Ectodermal cell (in vitro differentiated cells): ENCODE measurements around the gene LIPN. TPM values are rescaled to one million over a fixed set of nuclear protein-coding genes. Genes with fewer than 3 reads are reported as not detected.
"Not testable (repeated sequence)": the region's sequence is repeated elsewhere in the genome, so short reads cannot be mapped to it uniquely, and the experiment has no call there.

Experiments
- H3K27ac ChIP-seq: 2 replicates; pipeline ENCODE4 v1.7.0; 2013; ENCODE audit warnings: mild to moderate bottlenecking, low read depth, low read length; ENCODE audit not compliant: insufficient read depth, poor library complexity, severe bottlenecking
- H3K27me3 ChIP-seq: 2 replicates; pipeline ENCODE4 v1.7.0; 2013; ENCODE audit warnings: mild to moderate bottlenecking, low read length; ENCODE audit not compliant: insufficient read depth, control insufficient read depth, poor library complexity, severe bottlenecking
- H3K36me3 ChIP-seq: one replicate; pipeline ENCODE4 v1.7.0; 2013; ENCODE audit warnings: low read length; ENCODE audit not compliant: control insufficient read depth, insufficient read depth
- H3K4me1 ChIP-seq: one replicate; pipeline ENCODE4 v1.7.0; 2013; ENCODE audit warnings: low read length; ENCODE audit not compliant: control insufficient read depth, insufficient read depth
- H3K4me3 ChIP-seq: 2 replicates; pipeline ENCODE4 v1.7.0; 2013; ENCODE audit warnings: low read depth, low read length, control low read depth; ENCODE audit not compliant: insufficient read depth
- H3K9me3 ChIP-seq: 2 replicates; pipeline ENCODE4 v1.7.0; 2013; ENCODE audit warnings: mild to moderate bottlenecking, low read length, moderate library complexity; ENCODE audit not compliant: control insufficient read depth
- WGBS, 2 experiments: methylation state at CpG; one replicate each; pipeline ENCODE4 v1.1.7; 2013; ENCODE audit warnings: missing lambda C conversion rate in 2 of 2; 5-methylcytosine and 5-hydroxymethylcytosine counted together
- polyA plus RNA-seq, 4 experiments: library from polyadenylated mRNA; stranded (reverse); fragments of 50-300 nt; gene quantifications; one replicate each; pipeline ENCODE4 v1.2.3, GENCODE V29; 2013

LIPN gene, protein sequence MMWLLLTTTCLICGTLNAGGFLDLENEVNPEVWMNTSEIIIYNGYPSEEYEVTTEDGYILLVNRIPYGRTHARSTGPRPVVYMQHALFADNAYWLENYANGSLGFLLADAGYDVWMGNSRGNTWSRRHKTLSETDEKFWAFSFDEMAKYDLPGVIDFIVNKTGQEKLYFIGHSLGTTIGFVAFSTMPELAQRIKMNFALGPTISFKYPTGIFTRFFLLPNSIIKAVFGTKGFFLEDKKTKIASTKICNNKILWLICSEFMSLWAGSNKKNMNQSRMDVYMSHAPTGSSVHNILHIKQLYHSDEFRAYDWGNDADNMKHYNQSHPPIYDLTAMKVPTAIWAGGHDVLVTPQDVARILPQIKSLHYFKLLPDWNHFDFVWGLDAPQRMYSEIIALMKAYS
- not detected for polyA plus RNA-seq (2013, experiment 1 of 4)
- not detected for polyA plus RNA-seq (2013, experiment 2 of 4)
- polyA plus RNA-seq (2013, experiment 3 of 4), result not detected
- polyA plus RNA-seq (2013, experiment 4 of 4), result not detected

DNA sequence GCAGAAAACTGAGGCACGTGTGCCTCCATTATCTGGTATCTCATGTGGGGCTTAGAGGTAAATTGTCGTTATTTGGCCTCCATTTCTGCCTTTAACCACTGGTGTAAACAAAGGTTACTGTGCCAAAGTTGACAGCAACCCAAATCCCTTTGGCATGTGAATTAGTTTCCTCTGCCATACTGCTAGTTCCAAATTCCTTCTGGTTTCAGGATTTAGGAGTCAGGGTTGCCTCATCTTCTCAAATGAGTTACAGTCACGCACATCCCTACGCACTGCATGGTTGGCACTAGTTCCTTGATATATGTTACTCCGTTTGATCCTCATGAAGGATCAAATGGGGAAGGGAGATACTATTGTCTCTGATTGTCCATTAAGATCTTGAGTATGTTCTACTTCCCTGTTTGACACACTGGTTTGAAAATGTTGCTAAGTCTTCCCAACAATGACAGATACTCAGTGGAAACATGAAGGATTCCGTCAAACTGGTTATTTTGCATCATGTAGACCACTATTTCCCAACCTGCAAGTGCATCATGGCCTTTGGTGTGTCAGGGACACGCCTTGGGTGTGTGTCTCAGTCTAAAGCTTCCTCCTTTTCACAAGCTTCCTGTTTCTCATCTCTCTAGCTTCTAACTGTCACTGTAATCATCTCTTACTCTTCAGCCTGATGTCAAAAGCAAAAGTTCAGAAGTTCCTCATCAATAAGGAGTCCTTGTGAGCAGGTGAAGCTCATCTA, at the start of gene LIPN:
Gene LIPN, plus strand, starts transcription at position 655 of the 736 bp plus-strand sequence. CDS start 1,386 bp downstream, outside the sequence.
- no peaks in the 10 kb centered on the region for H3K4me1 ChIP-seq
- no peak within 1 kb of the TSS for H3K4me3 ChIP-seq
- H3K27me3 ChIP-seq, result no peaks in the 10 kb centered on the region
- 88 to 89% methylated on average over 7 of the region's 7 CpGs for WGBS, 2 experiments
- no peak within 1 kb of the TSS for H3K27ac ChIP-seq
- H3K36me3 ChIP-seq, result no peaks in the 10 kb centered on the region
- no peaks in the 10 kb centered on the region for H3K9me3 ChIP-seq

DNA sequence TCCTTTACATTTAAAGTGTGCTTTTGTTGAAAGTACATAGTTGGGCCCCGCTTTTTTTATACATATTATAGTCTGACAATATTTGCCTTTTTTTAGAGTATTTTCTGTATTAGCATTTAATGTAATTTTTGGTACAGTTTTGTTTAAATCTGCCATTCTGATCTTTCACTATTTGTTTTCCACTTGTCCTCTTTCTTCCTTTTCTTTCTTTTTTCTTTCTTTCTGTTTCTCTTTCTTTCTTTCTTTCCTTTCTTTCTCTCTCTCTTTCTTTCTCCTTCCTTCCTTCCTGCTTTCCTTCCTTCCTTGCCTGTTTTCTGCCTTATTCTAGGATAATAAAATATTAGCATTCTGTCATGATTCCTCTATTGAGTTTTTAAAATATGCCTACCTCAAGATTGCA, 44.3 kb upstream of the LIPN start:
- no peak overlapping the region for H3K4me3 ChIP-seq
- WGBS, 2 experiments, result 83% methylated on average over 1 of the region's 1 CpG; no CpG with 5 or more reads in 1 of the 2 experiments
- no peaks in the 10 kb centered on the region for H3K27me3 ChIP-seq
- H3K9me3 ChIP-seq, result no peaks in the 10 kb centered on the region
- no peaks in the 10 kb centered on the region for H3K4me1 ChIP-seq
- H3K27ac ChIP-seq, result no peak overlapping the region
- no peaks in the 10 kb centered on the region for H3K36me3 ChIP-seq

DNA sequence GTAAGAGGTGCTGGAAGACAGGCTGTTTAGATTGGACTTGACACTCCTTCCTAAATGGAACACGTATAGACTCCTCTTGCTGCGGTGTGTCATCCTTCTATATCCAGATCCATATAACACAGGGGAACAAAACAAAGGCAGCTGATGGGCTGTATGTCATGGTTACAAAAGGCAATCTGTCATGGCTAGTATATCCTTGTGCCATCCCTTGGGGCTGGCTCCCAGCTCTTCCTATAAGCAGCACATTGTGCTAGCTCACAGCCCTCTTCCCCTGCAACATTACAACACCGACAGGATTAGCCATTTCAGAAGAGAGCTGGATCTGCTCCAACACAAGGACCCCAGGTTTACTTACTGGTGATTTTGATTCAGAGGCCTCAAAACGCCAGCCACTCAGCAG, 38.4 kb upstream of the LIPN start:
- H3K4me3 ChIP-seq, result no peak overlapping the region
- H3K27ac ChIP-seq, result no peak overlapping the region
- H3K36me3 ChIP-seq, result no peaks in the 10 kb centered on the region
- 83 to 92% methylated on average over 4 of the region's 4 CpGs for WGBS, 2 experiments
- no peaks in the 10 kb centered on the region for H3K27me3 ChIP-seq
- no peaks in the 10 kb centered on the region for H3K4me1 ChIP-seq
- no peaks in the 10 kb centered on the region for H3K9me3 ChIP-seq

DNA sequence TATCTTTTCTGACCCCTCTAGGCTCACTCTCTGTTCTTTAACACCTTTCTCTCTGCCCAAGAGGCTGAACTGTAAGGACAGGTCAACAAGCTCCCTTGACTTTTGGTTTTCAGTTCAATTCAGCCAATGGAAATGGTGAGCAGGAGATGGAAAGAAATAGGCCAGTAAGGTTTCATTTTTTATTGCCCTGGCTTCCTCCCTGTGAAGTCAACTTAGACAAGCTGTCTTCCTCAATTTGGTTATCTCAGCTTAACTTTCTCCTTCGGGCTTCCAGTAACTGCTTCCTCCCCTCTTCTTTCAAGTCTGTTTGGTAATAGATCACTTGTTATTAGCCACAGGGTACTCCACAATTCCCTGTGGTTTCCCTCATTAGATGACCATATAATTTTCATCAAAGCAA, 34.0 kb upstream of the LIPN start:
- Histone ChIP-seq H3K36me3 (no peaks in the 10 kb centered on the region), H3K9me3 (no peaks in the 10 kb centered on the region), H3K4me3 (no peak overlapping the region), H3K4me1 (no peaks in the 10 kb centered on the region), H3K27me3 (no peaks in the 10 kb centered on the region), H3K27ac (no peak overlapping the region)
- 70 to 78% methylated on average over 1 of the region's 1 CpG for WGBS, 2 experiments

DNA sequence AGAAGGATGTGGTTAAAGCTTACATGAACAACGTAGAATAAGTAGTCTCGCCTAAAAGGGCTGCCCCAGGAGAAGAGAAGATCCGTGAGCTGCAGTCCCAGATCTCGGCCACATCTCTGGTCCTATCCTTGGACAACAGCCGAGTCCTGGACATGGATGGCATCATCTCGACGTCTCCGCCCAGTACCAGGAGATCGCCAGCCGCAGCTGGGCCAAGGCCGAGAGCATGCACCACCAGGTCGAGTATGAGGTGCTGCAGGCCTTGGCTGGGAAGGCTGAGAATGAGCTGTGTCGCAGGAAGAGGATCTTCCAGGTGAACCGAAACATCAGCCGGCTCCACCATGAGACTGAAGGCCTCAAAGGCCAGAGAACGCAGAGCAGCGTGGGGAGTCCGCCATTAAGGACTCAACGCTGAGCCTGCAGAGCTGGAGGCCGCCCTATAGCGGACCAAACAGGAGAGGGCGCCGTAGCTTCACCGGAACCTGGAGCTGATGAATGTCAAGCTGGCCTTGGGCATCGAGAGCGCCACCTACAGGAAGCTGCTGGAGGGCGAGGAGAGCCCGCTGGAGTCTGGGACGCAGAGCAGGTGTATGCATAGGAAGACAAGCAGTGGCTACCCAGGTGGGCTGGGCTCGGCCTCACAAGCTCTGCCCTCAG, 31.6 kb upstream of the LIPN start:
- Histone ChIP-seq H3K27me3 (no peaks in the 10 kb centered on the region), H3K36me3 (no peaks in the 10 kb centered on the region), H3K9me3 (no peaks in the 10 kb centered on the region), H3K4me3 (no peak overlapping the region), H3K4me1 (no peaks in the 10 kb centered on the region), H3K27ac (no peak overlapping the region)
- 75 to 80% methylated on average over 30 of the region's 30 CpGs for WGBS, 2 experiments

DNA sequence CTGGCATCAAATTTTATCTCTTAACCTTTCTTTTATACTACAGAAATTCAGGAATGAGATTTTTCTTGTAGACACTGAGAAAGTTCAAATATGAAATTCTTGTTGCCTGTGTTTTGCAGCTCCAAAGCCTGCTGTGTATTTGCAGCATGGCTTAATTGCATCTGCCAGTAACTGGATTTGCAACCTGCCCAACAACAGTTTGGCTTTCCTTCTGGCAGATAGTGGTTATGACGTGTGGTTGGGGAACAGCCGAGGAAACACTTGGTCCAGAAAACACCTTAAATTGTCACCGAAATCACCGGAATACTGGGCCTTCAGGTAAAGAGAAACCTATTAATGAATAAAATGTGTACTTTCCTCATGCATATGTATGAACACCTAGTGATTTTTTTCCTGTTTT, 29.0 kb upstream of the LIPN start:
- Histone ChIP-seq H3K27ac (no peak overlapping the region), H3K9me3 (no peaks in the 10 kb centered on the region), H3K4me3 (no peak overlapping the region), H3K36me3 (no peaks in the 10 kb centered on the region), H3K27me3 (no peaks in the 10 kb centered on the region), H3K4me1 (no peaks in the 10 kb centered on the region)
- WGBS, 2 experiments, result 75 to 83% methylated on average over 4 of the region's 4 CpGs

DNA sequence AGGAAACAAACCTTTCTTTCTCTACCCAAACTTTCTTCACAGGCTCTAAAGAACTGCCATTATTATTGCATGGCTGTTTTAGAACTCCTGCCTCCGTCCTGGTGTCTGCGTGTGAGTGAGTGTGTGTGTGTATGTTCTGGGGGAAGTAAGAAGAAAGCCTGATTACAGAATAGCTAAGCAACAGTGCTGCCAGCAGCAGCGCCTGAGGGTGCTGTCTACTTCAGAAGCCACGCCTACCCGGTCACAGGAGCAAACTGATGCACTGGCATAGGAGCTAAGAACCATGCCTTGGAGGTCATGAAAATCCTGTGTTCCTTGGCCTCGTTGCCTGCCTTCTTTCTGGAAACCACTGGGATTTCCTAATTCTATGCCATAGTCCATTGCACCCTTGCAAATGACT, 28.5 kb upstream of the LIPN start:
- Histone ChIP-seq H3K27me3 (no peaks in the 10 kb centered on the region), H3K4me1 (no peaks in the 10 kb centered on the region)
- WGBS, 2 experiments, result 72 to 73% methylated on average over 6 of the region's 6 CpGs

DNA sequence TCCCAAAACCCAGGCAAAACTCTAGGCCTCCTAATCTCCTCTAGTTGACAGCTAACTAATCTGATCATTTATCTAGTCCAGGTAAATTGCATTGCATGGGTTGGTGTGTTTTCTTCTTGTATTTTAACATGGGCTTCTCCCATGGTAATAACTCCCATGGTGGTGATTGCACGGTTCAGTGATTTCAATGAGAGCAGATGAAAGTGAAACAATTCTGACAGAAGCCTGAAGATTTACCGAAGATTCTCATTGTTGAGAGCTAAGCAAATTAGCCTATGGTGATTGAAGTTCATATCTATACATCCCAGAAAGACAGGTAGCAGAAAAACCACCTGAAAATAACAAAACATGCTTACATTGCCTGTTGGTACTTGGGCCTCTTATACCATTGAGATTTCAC, 26.6 kb upstream of the LIPN start:
- Histone ChIP-seq H3K4me1 (no peaks in the 10 kb centered on the region), H3K9me3 (no peaks in the 10 kb centered on the region), H3K27me3 (no peaks in the 10 kb centered on the region), H3K36me3 (no peaks in the 10 kb centered on the region), H3K4me3 (no peak overlapping the region), H3K27ac (no peak overlapping the region)
- 84 to 91% methylated on average over 2 of the region's 2 CpGs for WGBS, 2 experiments

More for the DNA sequence above, 28.5 kb upstream of the LIPN start:
- Histone ChIP-seq H3K4me3 (no peak overlapping the region), H3K9me3 (no peaks in the 10 kb centered on the region), H3K27ac (no peak overlapping the region), H3K36me3 (no peaks in the 10 kb centered on the region)

DNA sequence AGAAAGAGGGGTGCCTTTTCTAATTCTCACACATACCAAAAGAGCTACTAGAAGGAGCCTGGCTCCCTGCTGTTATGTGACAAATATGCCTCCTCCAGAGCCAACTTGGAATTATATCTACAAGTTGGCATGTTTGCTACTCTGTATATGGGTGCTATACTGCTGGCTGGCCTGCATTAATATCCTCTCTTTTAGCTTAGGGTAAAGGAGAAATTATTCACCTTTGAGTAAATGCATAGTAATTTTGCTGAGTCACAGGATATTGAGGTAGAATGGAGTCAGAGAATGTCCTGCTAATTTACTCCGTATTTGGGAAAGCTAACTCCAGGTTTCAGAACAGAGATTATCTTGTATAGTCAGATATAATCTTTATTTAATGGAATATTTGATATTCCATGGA, 24.2 kb upstream of the LIPN start:
- Histone ChIP-seq H3K4me3 (no peak overlapping the region), H3K27ac (no peak overlapping the region), H3K4me1 (no peaks in the 10 kb centered on the region), H3K27me3 (no peaks in the 10 kb centered on the region), H3K9me3 (no peaks in the 10 kb centered on the region), H3K36me3 (no peaks in the 10 kb centered on the region)
- 100% methylated on average over 1 of the region's 1 CpG; no CpG with 5 or more reads in 1 of the 2 experiments for WGBS, 2 experiments

DNA sequence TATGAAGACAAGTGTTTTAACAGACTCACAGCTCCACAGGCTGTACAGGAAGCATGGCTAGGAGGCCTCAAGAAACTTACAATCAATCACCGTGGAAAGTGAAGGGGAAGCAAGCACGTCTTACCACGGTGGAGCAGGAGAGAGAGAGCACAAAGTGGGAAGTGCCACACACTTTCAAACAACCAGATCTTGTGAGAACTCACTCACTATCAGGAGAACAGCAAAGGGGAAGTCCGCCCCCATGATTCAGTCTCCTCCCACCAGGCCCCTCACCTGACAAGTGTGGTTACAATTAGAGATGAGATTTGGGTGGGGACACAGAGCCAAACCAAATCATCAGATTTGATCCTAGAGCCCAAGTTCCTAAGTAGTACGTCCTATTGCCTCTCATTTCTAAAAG, 17.9 kb upstream of the LIPN start:
- not testable (repeated sequence) for H3K4me1 ChIP-seq, H3K27me3 ChIP-seq, H3K9me3 ChIP-seq, H3K27ac ChIP-seq, H3K36me3 ChIP-seq, H3K4me3 ChIP-seq
- WGBS, 2 experiments, result 64 to 69% methylated on average over 5 of the region's 5 CpGs
